Activated CD4-positive, CD25-positive, alpha-beta regulatory T cell (primary cell): ENCODE results near the gene PPA2.

ENCODE experiments used
- DNase-seq, 4 experiments: peaks; one replicate each; lab custom pipeline; 2025; lab: John Stamatoyannopoulos, UW

PPA2 gene

DNA sequence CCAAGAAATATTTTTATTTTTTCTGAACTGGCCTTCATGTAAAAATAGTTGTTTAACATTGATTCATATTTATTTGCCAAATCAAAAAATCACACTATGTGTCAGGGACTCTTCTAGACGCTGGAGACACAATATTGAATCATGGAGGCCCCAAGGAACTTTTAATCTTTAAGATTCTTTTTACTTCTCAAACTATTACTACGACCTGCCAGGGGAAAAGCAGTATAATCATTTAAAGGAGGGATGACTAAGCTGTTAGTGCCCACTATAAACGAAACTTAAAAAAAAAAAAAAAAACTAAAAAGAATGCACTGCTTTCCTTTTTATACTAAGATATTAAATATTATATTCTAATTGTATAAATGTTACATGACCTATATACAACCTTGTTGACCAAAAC is 84.7 kb downstream of the PPA2 start:
- no peak for DNase-seq

DNA sequence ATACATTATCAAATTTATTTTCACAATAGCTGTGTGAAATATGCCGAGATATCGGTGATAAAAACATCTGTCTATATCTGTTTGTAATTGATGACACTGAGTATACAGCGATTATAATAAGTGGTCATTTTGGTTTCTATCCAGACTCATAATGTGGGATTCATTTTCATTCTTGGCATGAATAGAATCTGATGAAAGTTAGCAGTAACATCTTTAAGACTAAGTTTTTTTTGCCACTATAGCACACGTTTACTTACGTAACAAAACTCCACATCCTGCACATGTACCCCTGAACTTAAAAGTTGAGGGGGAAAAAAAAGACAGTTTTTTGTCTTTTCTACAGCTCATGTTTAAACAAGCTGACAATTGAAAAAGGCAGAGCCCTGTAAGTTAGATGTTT is 86.4 kb downstream of the PPA2 start:
- no peak for DNase-seq

DNA sequence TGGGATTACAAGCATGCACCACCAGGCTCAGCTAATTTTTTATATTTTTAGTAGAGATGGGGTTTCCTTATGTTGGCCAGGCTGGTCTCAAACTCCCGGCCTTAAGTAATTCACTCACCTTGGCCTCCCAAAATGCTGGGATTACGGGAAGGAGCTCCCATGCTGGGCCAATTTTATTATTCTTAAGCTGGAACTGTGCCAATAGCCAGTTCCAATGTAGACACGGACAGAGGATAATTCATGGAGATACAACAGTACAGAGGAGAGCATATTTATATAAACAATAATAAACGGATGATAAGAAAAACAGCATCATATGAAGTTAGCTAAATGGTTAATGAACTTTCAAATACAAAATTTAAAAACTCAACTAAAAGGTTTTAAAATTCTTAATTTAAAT is 87.8 kb downstream of the PPA2 start:
- DNase-seq = no peak

DNA sequence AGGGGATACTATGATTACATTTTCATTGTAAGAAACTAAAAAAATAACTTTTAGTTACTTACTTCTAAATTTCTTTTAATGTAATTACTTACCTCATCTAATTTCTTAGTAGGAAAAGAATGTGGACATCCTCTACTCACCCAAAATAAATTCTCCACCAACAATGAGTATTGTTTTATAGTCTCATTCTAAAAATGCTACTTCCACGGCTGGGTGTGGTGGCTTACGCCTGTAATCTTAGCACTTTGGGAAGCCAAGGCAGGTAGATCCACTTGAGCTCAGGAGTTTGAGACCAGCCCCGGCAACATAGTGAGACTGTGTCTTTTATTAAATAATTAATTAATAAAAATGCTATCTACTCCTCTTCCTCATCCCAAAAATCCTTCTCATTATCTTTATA is 99.8 kb downstream of the PPA2 start:
- DNase-seq = no peak

DNA sequence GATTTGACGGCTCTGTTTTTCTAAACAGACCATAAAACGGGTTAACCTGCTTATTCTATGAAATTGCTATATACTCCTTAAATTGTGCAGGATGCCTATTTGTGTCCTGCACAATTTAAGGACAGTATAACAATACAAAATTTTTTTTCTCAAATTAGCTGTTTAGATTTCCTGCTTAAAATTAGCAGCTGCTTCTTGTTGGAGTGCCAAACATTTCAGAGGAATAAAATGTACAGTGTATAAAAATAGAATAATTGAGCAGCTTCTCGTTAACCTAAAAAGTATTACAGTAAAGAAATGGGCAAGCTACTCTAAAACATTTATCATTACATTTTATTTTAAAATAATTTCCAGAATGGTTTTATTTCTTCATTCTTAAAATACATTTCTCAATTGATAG is 100.5 kb downstream of the PPA2 start:
- no peak for DNase-seq

DNA sequence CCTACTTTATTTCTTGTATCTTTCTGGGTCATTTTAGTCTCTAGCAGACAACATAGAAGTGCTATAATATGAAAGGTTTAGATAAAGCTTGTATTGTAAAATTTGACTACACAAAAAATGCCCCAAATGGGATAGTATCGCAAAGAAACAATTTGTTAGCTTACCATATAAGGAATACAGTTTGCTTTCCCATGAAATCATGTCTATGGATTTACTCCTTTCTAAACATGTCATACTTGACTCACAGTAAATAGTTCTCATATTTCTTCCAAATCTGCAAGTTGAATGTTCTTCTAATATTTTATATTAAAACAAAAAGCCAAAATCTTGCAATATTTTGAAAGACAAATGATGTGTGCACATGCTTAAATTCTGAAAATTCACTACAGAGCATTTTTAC is 103.9 kb downstream of the PPA2 start:
- no peak for DNase-seq

DNA sequence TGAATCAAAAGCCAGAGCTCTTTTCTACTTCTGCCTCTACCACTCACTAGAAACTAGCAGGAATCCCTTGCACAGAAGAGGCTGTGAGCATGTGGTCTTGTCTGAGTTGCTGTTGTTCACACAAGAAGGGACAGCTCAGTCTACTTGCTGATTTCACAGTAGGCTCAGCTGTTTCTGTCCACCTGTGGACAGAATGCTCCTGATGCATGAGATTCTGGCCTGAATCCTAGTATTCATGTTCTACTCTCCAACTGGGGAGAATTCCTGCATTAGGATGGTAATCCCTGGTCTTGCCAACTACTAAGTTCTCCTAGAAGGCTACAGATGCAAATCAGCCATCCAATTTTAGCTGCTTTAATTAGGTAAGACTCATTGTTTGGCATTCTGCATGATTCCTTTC is 112.8 kb downstream of the PPA2 start:
- no peak for DNase-seq

DNA sequence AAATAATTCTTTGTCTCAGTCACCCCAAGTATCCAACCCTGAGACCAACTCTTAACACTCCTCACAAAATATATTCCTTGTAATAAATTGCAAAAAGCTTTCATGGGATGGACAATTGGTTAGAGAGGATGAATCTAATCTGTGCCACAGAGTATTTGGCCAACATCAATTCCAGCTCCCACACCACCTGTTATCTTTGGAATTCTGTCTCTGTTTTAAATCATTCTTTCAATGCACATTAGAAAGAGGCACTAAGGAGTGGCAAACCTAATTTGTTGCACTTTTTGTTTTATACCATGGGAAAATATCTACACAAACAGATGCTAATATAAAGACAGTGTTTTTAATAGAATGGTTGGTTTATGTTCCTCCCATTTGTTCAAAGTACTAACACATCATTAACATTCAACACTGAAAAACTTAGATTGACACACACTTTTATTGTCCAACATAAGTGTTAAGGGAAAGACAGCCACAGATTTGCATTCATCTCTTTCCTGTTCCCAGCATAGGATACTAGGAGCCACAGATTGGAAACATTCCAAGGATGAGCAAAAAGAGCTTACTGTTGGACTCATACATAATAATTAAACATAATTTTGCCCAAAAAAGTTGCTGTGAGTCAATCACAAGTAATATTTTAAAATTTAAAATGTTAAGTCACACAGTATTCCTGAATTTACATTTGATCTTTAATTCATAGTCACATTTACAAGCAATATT is 116.4 kb downstream of the PPA2 start:
- DNase-seq = no peak

DNA sequence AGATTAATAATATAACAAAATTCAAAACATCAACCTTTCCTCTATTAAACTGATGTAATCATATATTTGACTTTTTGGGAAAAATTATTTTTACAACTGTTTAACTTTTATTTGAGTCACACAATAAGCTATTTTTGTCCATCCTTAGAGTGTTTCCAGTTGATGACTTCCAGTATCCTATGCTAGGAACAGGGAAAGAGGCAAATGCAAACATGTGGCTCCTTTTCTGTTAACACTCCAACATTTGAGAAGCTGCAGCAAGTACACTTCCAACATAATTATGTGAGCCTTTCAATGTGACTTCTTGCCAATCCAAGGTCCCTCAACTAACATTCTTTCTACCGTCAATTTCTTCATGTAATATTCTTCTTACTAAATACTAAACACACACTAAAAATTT is 117.7 kb downstream of the PPA2 start:
- no peak for DNase-seq

DNA sequence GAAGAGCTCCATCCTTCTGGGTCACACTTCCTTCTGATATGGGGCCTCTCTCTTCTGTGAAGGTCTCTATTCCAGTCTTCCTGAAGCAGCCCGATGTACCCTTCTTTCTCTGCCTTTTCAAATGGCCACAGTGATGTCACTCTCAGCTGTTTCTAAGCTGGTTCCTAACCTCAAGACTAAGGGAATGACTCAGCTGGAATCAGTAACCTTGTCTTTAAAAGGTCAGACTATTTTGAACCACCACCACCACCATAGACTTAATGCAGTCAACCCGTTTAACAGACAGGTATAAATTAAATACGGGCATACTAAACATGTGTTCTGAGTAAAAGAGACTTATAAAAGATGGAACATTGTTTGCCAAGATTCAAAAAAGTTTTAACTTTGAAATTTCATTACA is 121.0 kb downstream of the PPA2 start:
- no peak for DNase-seq

DNA sequence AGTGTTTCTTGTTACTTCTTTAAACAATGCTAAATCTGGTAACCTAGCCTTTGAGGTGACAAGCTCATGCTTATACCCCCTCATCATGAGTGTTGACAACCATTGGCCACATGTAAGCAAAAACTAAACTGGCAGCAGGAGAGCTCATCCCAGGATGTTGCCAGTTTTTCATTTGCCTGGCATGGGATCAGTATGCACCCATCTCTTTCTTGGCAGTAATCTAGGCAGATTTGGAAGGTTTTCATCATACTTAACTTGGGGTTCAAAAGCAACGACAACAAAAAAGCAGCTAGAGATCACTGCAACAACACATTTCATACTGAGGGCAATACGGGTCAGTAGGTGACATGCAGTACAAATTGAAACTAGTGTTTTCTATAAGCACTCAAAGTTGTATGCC is 122.0 kb downstream of the PPA2 start:
- DNase-seq = no peak

DNA sequence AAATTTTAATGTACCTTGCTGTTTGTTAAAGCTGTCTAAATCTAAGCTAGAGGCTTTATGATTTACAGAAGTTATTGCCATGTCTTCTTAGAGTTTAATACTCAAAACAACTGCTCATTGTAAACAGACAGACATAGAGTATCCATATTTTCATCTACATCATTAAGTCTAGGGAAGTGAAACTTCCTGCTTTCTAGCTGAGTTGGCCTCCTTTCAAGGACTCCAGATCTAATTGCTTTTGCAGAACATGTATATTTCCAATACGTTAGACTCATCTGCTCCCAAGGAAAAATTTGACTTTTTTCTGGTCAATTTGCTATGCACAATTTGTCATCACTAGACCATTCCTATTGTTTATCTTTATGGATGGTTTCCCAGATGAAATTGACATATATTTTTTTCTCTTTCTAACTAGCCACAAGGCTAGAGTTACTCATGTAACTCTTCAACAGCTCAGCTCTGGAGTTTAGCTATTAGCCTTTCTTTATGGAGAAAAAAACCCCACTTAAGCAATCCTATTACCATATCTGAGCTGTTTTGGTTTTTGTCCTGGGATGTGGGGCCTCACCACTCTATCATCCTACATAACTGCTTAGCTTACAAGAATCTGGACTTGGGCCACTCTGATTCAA is 122.9 kb downstream of the PPA2 start:
- no peak for DNase-seq

DNA sequence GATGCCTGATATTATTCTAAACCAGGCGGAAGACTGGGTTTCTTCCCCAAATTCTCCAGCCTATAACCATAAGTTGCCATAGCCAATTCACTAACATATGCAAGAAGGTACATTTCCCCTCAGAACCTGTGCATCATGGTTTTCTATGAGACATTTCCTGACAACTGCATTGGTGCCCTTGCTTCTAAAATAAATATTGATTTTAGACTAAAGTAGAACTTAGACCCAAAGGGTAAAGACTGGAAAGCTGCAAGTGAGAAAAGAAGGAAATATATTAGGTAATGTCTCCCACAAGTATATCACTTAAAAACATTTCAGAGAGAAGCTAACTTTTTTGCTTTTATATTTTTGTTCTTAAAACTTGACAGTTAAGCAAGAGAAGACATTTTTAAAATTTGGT is 125.1 kb downstream of the PPA2 start:
- DNase-seq = no peak

DNA sequence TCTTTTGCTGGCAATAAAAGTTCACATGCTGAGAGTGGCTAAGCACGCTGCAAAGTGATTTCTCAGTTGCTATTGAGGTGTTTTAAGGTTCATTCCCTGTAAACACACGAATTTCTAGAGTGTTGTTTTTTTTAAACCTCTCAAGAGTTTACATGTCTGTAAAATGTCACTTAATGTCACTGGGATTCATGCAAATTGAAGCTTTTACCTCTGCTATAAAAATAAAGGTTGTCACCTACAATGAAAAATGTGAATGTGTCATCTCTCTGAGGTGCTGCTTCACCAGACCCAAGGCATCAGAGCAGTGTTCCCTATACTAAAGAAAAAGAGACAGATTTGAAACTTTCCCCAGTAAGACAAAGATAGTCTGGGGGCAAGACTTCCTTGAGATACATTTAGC is 127.0 kb downstream of the PPA2 start:
- DNase-seq = no peak

DNA sequence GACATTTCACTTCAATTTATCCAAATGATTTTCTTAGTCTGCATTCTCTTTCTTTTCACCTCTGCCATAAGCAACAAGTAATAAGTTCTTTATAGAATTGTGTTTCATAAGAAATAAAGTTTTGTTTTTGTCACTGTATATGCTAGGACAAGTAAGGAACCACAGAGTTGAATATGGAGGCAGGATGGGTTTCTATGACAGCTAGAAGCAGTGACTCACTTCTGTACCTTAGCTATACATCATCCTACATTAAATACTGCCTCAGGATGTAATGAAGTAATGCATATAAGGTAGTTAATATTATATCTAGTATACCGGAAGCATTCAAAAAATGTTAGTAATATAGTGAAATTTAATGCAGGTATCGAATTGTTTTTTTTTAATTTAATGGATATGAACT is 128.0 kb downstream of the PPA2 start:
- no peak for DNase-seq

DNA sequence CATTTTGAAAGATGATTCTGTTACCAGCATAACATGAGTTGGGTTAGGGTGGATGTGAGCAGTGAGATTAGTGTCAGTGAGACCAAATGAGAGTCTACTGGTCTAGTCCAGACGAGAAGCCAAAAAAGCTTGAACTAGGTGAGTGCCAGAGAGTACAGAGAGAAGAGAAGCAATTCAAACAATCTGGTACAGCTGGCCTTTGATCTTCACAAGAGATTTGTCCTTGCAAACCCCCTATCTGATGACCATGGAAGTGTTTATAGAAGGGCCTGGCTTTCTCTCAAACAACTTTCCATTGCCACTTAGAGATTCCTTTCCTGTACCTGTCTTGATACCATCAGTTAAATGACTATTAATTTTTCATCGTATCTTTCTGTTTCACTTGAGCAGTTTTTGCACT is 128.5 kb downstream of the PPA2 start:
- DNase-seq = no peak

DNA sequence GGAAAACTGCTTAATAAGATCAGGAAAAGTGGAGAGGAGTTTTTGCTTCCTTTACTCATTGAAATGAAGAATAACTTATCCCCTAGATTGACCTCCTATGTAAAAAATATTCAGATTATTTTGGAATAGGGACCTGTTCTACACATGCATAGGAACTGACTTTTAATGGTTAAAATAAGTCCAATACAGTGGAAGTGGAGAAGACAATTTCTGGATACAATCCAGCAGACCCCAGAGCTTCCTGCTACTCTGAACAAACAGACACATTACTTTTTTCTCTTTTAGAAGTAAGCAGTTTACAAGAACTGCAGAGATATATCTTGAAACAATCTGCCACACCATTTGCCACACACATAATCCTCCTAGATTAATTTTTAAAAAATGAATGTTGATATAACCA is 129.7 kb downstream of the PPA2 start:
- DNase-seq = no peak

DNA sequence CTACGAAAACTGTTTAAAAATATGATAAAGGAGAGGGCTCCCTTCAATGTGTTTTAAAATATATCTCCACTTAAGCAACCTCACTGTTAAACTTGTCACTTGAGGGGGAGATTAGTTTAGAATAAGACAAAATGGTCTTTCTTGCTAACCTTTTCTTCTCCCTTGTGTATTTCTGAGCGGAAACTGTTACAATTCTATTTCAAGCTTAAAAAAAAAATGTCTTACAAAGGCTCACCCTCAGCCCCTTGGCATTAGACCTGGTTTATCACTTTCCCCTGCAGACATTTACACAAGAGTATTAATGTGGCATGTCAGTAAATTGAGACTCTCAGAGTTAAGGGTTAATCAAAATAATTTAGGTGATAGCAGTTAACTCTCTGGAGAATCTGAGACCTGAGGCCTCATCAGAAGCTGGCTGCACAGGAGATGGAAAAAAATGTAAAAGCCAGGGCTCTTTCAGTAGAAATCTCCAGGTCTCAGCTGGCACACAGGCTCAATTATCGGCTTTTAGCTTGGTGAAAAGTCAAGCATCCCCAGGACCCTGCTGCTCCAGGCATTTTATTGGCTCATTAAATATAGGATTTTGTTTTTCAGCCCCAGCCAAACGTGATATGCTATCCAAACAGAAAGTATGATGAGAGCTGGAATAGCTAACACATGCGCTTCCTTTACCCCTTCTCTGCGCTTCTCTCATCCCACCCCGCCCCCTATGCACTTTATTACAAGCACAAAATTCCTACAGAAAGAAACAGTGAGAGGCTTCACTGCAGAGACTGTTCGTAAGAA is 130.5 kb downstream of the PPA2 start:
- DNase-seq = no peak

DNA sequence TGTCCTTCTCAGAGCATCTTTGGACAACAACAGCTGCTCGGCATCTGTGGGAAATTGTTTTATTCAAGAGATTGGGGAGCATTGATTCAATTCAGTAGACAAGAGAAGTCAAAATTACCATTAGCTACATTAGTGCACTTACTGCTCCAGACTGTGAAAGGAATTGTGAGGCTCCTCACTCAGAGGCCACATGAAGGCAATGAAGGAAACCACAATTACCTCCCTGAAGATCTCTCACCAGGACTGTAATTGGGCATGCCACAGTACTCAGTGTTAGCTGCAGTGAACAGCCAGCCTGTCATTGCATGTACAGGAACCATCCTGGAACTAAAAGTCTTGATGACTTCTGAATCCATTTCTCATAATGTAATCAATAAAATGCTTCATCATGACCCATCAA is 144.8 kb downstream of the PPA2 start:
- DNase-seq = no peak

DNA sequence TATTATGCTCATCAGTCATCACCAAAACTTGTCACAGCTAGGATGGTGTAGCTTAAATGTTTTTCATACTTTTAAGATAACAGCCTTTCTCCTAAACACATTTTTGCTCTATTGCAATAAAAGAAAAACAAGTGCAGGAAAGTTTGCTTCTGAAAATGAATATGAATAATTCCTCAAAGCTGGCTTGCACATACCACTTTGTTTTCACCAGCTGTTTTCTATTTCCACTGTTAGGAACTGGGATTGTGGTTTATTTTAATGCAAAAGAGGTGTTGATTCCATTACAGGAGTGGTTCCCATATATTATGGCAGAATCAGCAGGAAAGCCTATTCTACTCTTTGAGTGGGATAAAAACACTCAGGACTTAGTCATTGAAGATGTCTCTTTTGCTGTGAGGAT is 145.9 kb downstream of the PPA2 start:
- DNase-seq = no peak

DNA sequence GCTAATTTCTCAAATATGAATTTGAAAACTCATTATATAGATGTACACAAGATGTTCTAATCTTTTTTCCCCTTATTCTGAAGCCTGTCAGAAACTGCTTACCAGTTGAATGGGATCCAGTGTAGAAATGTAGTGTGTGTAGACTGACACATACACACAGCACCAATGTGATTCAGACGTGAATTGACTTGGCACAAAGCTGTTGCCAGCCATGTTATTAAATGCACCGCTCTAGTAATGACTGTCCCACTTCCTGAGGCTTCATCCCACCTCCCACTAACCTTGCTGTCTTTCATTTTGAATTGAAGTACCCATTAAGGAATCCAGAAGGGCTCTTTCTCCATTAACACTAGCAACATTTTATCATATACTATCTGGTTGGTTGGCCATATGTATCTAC is 146.6 kb downstream of the PPA2 start:
- DNase-seq = no peak
